HTERT RPE-1 (cell line): ENCODE data around the gene ALKBH3.

ENCODE experiments used
- in situ Hi-C: fragments of 300-500 bp; cut with MboI; formaldehyde crosslinking; loops from 4 replicates; pipeline ENCODE4 v1.14.3; 2020; ENCODE audit warnings: low sequenced_read_pairs

Gene ALKBH3

DNA sequence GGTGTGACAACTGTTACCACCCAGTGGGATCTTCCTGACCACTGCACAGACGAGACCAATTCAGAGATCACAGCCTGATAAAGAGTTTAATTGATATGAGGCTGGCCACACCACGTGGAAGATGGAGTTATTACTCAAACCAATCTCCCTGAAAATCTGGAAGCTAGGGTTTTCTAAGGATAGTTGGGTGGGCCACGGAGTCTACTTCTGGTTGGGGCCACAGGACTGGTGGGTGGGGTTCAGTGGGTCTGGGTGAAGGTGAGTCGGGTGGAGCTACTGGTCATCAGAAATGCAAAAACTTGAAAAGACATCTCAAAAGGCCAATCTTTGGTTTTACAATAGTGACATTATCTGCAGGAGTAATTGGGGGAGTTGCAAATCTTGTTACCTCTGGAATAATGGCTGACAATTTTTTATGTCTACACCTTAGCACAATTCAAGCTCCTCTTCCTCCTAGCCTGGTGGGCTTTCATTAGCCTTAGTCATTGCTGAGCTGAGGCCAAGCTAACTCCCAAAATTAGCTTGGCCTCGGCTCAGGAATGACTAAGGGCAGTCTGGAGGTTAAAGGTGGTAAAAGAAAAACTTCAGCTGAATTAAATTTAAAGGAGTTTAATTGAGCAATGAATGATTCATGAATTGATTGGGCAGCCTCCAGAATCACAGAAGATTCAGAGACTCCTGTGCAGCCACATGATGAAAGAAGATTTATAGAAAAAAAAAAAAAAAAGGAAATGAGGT is 74.9 kb downstream of the ALKBH3 start:
- in situ Hi-C loops, result no loop called here

- in situ Hi-C loops, result no loop called here
Observed at GRCh38 chr11:43957571-43957970, 76.9 kb downstream of the ALKBH3 start.

- in situ Hi-C loops, result no loop called here
Observed at GRCh38 chr11:43959321-43959995, 78.8 kb downstream of the ALKBH3 start.

DNA sequence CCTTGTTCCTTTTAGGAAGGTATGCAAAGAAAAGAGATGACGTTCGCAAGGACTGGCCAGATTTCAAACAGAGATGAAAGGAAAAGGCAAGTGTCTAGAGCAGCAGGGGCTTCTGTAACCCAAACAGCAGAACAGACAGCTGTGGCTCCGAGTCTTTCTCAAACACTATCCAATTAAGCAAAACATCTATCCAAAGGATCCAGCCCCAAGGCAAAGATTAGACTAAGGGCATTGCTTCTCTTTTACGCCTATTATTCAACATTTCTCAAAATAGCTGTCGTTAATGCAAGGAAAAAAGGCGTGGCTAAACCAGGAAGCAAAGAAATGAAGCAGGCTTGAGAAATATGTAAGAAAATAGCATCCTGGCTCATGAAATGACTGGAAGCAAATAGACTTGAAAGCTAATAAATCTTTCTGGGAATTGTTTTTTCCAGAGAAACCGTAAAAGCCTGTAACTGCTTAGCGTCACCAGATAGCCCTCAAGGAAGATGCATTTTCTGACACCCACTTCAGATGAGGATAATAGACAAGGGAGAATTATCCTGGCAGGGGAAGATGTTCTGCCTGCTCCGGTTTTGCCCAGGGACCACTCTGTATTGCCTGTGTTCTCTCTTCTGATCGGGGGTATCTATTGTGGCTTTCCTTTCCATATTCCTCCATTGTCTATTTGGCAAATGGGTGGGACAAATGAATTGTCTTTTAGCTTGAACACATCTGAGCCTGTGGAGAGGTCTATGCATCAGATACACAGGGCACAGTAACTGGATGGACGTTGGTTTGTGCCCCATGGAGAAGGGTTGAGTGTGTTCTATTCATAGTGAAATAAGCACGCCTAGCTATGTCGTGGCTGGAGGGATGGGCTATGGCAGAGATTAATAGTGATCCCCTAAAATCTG is 82.0 kb downstream of the ALKBH3 start:
- in situ Hi-C loops, result no loop called here

DNA sequence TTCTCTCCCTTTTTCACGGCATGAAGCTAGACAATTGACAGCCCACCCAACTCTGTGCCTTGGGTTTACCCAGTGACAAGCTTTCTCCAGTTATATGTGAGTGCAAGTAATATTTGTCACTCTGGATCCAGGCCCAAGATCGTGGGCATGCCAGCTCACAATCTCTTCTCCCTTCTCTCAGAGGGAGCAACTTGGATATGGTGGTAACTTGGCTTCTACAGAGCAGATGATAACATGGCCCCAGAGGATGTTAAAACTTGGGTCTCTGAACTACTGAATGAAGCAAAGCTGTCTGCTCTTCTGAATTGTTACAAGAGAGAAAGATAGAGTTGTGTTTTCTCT is 82.6 kb downstream of the ALKBH3 start:
- in situ Hi-C loops, result no loop called here

- in situ Hi-C loops, result no loop called here
Observed at GRCh38 chr11:43967661-43968060, 87.0 kb downstream of the ALKBH3 start.

- in situ Hi-C loops, result no loop called here
Observed at GRCh38 chr11:43968719-43969118, 88.1 kb downstream of the ALKBH3 start.

GRCh38 chr11:43969543-43969942 is 88.9 kb downstream of the ALKBH3 start:
- in situ Hi-C loops, result no loop called here
